ENCODE measurements around the gene FAM167B. TPM values are rescaled to one million over a fixed set of nuclear protein-coding genes. Genes with fewer than 3 reads are reported as not detected.

FAM167B gene
- total RNA-seq, 1 experiment from 2014 or later: not detected

GRCh38 chr1:32269744-32270143 is 22.7 kb downstream of the FAM167B start:
- Mint-ChIP-seq H3K9me3 (ENCODE audit: unreplicated experiment) (no peaks in the 10 kb centered on the region), H3K36me3 (ENCODE audit: insufficient read depth, unreplicated experiment) (no peaks in the 10 kb centered on the region), H3K27ac (ENCODE audit: low read depth, unreplicated experiment) (no peak overlapping the region), H3K4me3 (ENCODE audit: unreplicated experiment) (no peak overlapping the region), H3K27me3 (ENCODE audit: insufficient read depth, unreplicated experiment) (peaks cover 34% of the 10 kb centered on the region), H3K4me1 (ENCODE audit: insufficient read depth, unreplicated experiment) (no peaks in the 10 kb centered on the region)
- BruUV-seq (replicated peaks): no TSS peak
- ChIA-PET CTCF (interaction anchor here (1.2 kb wide), 1 partner anchor 54 kb away, joined by 5 read pairs; no protein-coding TSS in a partner anchor), POLR2A (no interaction called here)
- no peak for TF ChIP-seq CTCF (IDR thresholded peaks at IDR 0.05; ENCODE audit: unreplicated experiment)
- intact Hi-C loops (cut with micrococcal nuclease): no loop called here
- no peak for DNase-seq (ENCODE audit: unreplicated experiment)

GRCh38 chr1:32272557-32273390 is 25.8 kb downstream of the FAM167B start:
- Mint-ChIP-seq H3K27ac (ENCODE audit: low read depth, unreplicated experiment) (no peak overlapping the region), H3K4me1 (ENCODE audit: insufficient read depth, unreplicated experiment) (no peaks in the 10 kb centered on the region), H3K4me3 (ENCODE audit: unreplicated experiment) (no peak overlapping the region), H3K9me3 (ENCODE audit: unreplicated experiment) (no peaks in the 10 kb centered on the region), H3K36me3 (ENCODE audit: insufficient read depth, unreplicated experiment) (no peaks in the 10 kb centered on the region), H3K27me3 (ENCODE audit: insufficient read depth, unreplicated experiment) (peaks cover 40% of the 10 kb centered on the region)
- ChIA-PET POLR2A (no interaction called here), CTCF (interaction anchor here (0.7 kb wide), 1 partner anchor 17 kb away, joined by 3 read pairs; no protein-coding TSS in a partner anchor)
- intact Hi-C loops (cut with micrococcal nuclease): no loop called here
- no peak for TF ChIP-seq CTCF (IDR thresholded peaks at IDR 0.05; ENCODE audit: unreplicated experiment)
- DNase-seq (ENCODE audit: unreplicated experiment): no peak
- no TSS peak for BruUV-seq (replicated peaks)

DNA sequence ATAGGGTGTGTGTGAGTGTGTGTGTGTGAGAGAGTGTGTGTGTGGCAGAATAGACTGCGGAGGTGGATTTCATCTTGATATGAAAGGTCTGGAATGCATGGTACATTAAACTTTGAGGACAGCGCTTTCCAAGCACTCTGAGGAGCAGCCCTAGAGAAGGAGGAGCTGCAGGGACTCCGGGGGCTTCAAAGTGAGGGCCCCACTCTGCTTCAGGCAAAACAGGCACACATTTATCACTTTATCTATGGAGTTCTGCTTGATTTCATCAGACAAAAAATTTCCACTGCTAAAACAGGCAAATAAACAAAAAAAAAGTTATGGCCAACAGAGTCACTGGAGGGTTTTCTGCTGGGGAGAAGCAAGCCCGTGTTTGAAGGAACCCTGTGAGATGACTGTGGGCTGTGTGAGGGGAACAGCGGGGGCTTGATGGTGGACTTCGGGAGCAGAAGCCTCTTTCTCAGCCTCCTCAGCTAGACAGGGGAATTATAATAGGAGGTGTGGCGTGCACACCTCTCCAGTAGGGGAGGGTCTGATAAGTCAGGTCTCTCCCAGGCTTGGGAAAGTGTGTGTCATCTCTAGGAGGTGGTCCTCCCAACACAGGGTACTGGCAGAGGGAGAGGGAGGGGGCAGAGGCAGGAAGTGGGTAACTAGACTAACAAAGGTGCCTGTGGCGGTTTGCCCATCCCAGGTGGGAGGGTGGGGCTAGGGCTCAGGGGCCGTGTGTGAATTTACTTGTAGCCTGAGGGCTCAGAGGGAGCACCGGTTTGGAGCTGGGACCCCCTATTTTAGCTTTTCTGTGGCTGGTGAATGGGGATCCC is 26.6 kb downstream of the FAM167B start:
- H3K36me3 Mint-ChIP-seq (ENCODE audit: insufficient read depth, unreplicated experiment): no peaks in the 10 kb centered on the region
- ChIA-PET CTCF (no interaction called here), POLR2A (no interaction called here)
- DNase-seq (ENCODE audit: unreplicated experiment): no peak
- TF ChIP-seq CTCF (IDR thresholded peaks at IDR 0.05; ENCODE audit: unreplicated experiment): no peak
- BruUV-seq (replicated peaks): no TSS peak
- H3K27me3 Mint-ChIP-seq (ENCODE audit: insufficient read depth, unreplicated experiment): peaks cover 40% of the 10 kb centered on the region
- no peak overlapping the region for H3K4me3 Mint-ChIP-seq (ENCODE audit: unreplicated experiment)
- no peaks in the 10 kb centered on the region for H3K9me3 Mint-ChIP-seq (ENCODE audit: unreplicated experiment)
- intact Hi-C loops (cut with micrococcal nuclease): no loop called here
- H3K27ac Mint-ChIP-seq (ENCODE audit: low read depth, unreplicated experiment): no peak overlapping the region
- no peaks in the 10 kb centered on the region for H3K4me1 Mint-ChIP-seq (ENCODE audit: insufficient read depth, unreplicated experiment)

- no peaks in the 10 kb centered on the region for H3K36me3 Mint-ChIP-seq (ENCODE audit: insufficient read depth, unreplicated experiment)
- no peaks in the 10 kb centered on the region for H3K9me3 Mint-ChIP-seq (ENCODE audit: unreplicated experiment)
- BruUV-seq (replicated peaks): no TSS peak
- ChIA-PET CTCF (no interaction called here), POLR2A (no interaction called here)
- H3K4me3 Mint-ChIP-seq (ENCODE audit: unreplicated experiment): no peak overlapping the region
- no peak overlapping the region for H3K27ac Mint-ChIP-seq (ENCODE audit: low read depth, unreplicated experiment)
- TF ChIP-seq CTCF (IDR thresholded peaks at IDR 0.05; ENCODE audit: unreplicated experiment): no peak
- H3K27me3 Mint-ChIP-seq (ENCODE audit: insufficient read depth, unreplicated experiment): peaks cover 40% of the 10 kb centered on the region
- intact Hi-C loops (cut with micrococcal nuclease): no loop called here
- H3K4me1 Mint-ChIP-seq (ENCODE audit: insufficient read depth, unreplicated experiment): no peaks in the 10 kb centered on the region
- DNase-seq (ENCODE audit: unreplicated experiment): no peak
These were observed 27.8 kb downstream of the FAM167B start for GRCh38 chr1:32274646-32275340.

Data from MCF 10A (cell line).